Pancreas (tissue), 10 donors: ENCODE data around the gene EMILIN3. TPM values are rescaled to one million over a fixed set of nuclear protein-coding genes. Genes with fewer than 3 reads are reported as not detected.
"Not testable (repeated sequence)": the region's sequence is repeated elsewhere in the genome, so short reads cannot be mapped to it uniquely, and the experiment has no call there.

ENCODE experiments used
- ATAC-seq, 4 donors: fragments of 200-7000 bp; cut with Tn5 transposase; one replicate each; pipeline versions ENCODE4 v1.8.0 to v1.9.1; 2020; ENCODE audit warnings: mild to moderate bottlenecking in 4 of 4, moderate library complexity in 4 of 4
- DNase-seq, 6 donors: peaks; one replicate each; pipeline ENCODE4 v3.0.0-alpha.2; 2020
- FAIRE-seq: peaks from 2 replicates; lab custom pipeline; 2012; peaks lifted over from hg19 to GRCh38; lab: Jason Lieb, UNC
- H3K27ac ChIP-seq, 4 donors: fragments of 200-600 bp; sonication (generic); 1 replicate in 3 of 4; 2 replicates in 1 of 4; pipeline versions ENCODE4 v1.5.0 to v1.8.0; 2020
- H3K27me3 ChIP-seq, 4 donors: fragments of 200-600 bp; one replicate each; pipeline ENCODE4 v1.8.0; 2021
- H3K36me3 ChIP-seq, 3 donors: fragments of 200-600 bp; sonication (generic) in 1 of 3; one replicate each; pipeline versions ENCODE4 v1.5.0 to v1.8.0; 2020 to 2021
- H3K4me1 ChIP-seq, 3 donors: fragments of 200-600 bp; one replicate each; pipeline ENCODE4 v1.8.0; 2021
- H3K4me3 ChIP-seq, 4 donors: fragments of 200-600 bp; sonication (generic) in 2 of 4; one replicate each; pipeline versions ENCODE4 v1.5.0 to v1.8.0; 2020 to 2021
- H3K9me3 ChIP-seq, 4 donors: fragments of 200-600 bp; one replicate each; pipeline ENCODE4 v1.8.0; 2021
- WGBS, 2 donors: extraction: QIAGEN DNeasy Blood & Tissue Kit; methylation state at CpG; one replicate each; pipeline ENCODE4 v1.1.7; 2013; 5-methylcytosine and 5-hydroxymethylcytosine counted together
- intact Hi-C, 3 donors: fragments of 100-400 bp; cut with DNase I; formaldehyde crosslinking; loops; one replicate each; pipeline versions ENCODE4 v1.11.1 to v1.14.2; 2022
- polyA plus RNA-seq, 2 donors: library from polyadenylated mRNA; stranded (reverse); fragments of 200-250 nt; gene quantifications; one replicate each; pipeline ENCODE4 v1.2.3, GENCODE V29; 2013
- total RNA-seq, 6 donors: library from RNA; stranded (reverse); fragmentation: NEBNext Ultra II Directional in 4 of 6; extraction: Animal tissue kit (Norgen Biotek cat#: 25700) in 4 of 6; gene quantifications; one replicate each; pipeline versions ENCODE4 v1.2.1 to v1.2.4, GENCODE V29; 2021 to 2023
- TF ChIP-seq, protein P1 (sequence below), 4 donors: fragments of 200-600 bp; sonication (generic) in 3 of 4; IDR thresholded peaks; one replicate each; pipeline versions ENCODE4 v1.5.0 to v1.8.0; 2021; ENCODE audit warnings: antibody characterized with exemption in 4 of 4
- donor health status: healthy with polysubstance abuse.
- donor health status: DM: no; HTN: no; CAD: no; lungs with moderate emphysema.
- donor health status: DM: no; HTN: no; CAD: no.
- donor health status: control.
- donor health status: control.
- donor health status: Bipolar disorder and iron deficiency.
- donor health status: DM: yes; HTN: yes; CAD: no.
- donor health status: DM: no; HTN: no; CAD: no.
- donor health status: DM: no; HTN: no; CAD: no.
- donor health status: DM: yes; HTN: yes; CAD: no.

Gene EMILIN3
- total and polyA plus RNA-seq, 8 donors = 0.04 to 0.33 (median 0.06) TPM; not detected in 3

DNA sequence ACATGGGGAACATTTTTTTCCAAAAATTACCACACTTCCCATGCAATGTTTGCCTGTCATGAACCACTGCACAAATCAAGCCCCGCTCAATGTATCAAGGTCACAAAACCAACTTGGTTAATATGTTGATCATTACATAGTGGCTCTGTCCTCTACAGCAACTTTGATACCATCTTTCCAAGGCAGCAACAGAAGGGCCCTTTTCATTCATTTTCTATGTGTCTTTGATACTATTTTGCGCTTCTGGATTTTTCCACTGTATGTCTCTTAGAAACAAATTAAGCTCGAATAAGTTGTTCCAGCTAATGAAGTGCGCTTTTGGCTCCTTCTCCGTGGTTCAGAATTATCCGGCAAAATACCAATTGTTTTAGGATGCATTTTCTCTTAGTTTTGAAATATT is 50.6 kb downstream of the EMILIN3 start:
- H3K27ac ChIP-seq = peak overlapping the region in 2 of 4 donors; percentile 69 to 75
- no peak for ATAC-seq
- H3K27me3 ChIP-seq = no peaks in the 10 kb centered on the region
- no peaks in the 10 kb centered on the region for H3K9me3 ChIP-seq
- peaks cover 6 to 19% (median 12%) of the 10 kb centered on the region in 3 donors for H3K4me1 ChIP-seq
- peak overlapping the region in 1 of 4 donors; percentile 80 for H3K4me3 ChIP-seq
- FAIRE-seq = no peak
- TF ChIP-seq, protein P1, sequence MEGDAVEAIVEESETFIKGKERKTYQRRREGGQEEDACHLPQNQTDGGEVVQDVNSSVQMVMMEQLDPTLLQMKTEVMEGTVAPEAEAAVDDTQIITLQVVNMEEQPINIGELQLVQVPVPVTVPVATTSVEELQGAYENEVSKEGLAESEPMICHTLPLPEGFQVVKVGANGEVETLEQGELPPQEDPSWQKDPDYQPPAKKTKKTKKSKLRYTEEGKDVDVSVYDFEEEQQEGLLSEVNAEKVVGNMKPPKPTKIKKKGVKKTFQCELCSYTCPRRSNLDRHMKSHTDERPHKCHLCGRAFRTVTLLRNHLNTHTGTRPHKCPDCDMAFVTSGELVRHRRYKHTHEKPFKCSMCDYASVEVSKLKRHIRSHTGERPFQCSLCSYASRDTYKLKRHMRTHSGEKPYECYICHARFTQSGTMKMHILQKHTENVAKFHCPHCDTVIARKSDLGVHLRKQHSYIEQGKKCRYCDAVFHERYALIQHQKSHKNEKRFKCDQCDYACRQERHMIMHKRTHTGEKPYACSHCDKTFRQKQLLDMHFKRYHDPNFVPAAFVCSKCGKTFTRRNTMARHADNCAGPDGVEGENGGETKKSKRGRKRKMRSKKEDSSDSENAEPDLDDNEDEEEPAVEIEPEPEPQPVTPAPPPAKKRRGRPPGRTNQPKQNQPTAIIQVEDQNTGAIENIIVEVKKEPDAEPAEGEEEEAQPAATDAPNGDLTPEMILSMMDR (IDR thresholded peaks at IDR 0.05) = no peak
- no peak for DNase-seq
- 44 to 46% methylated on average over 6 of the region's 6 CpGs for WGBS, 2 donors
- no peaks in the 10 kb centered on the region for H3K36me3 ChIP-seq
- intact Hi-C loops = no loop called here

DNA sequence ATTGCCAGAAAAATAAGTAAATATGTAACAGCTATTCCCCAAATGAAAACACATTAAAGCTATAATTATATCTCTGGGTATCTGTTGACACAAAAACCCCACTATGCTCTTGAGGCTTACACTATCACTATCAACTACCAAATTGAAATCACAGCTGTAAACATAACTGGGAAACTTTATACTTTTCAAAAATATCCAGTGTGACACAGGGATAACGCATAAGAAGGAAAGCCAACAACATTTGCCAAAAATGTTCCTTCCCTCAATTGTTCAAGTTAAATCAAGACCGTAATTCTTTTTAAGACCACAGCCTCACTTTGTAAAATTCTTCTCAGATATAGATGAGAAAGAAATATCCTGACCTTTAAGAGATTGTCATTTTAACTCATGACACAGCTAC is 52.2 kb downstream of the EMILIN3 start:
- ATAC-seq (no peak), FAIRE-seq (no peak), DNase-seq (no peak)
- H3K27ac ChIP-seq = peak overlapping the region in 1 of 4 donors; percentile 14
- intact Hi-C loops = no loop called here
- H3K9me3 ChIP-seq = no peaks in the 10 kb centered on the region
- 69 to 71% methylated on average over 2 of the region's 2 CpGs for WGBS, 2 donors
- TF ChIP-seq, protein P1 (IDR thresholded peaks at IDR 0.05) = no peak
- H3K27me3 ChIP-seq = no peaks in the 10 kb centered on the region
- H3K36me3 ChIP-seq = no peaks in the 10 kb centered on the region
- no peak overlapping the region for H3K4me3 ChIP-seq
- peaks cover 6 to 19% (median 12%) of the 10 kb centered on the region in 3 donors for H3K4me1 ChIP-seq

DNA sequence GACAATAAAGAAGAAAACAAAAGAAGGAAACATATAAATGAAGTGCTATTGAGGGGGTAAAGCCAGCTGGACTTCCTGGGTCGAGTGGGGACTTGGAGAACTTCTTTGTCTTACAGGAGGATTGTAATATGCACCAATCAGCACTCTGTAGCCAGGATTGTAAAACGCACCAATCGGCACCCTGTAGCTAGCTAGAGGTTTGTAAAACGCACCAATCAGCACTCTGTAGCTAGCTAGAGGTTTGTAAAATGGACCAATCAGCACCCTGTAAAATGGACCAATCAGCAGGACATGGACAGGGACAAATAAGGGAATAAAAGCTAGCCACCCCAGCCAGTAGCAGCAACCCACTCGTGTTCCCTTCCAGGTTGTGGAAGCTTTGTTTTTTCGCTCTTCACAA is 54.6 kb downstream of the EMILIN3 start:
- intact Hi-C loops = not testable (repeated sequence)

More for the DNA sequence above, 54.6 kb downstream of the EMILIN3 start:
- H3K27me3 ChIP-seq, H3K9me3 ChIP-seq, H3K4me3 ChIP-seq, FAIRE-seq, H3K27ac ChIP-seq, DNase-seq, H3K36me3 ChIP-seq, ATAC-seq: not testable (repeated sequence)
- WGBS, 2 donors = 90 to 92% methylated on average over 6 of the region's 6 CpGs
- peaks cover 0 to 21% (median 15%) of the 10 kb centered on the region in 3 donors for H3K4me1 ChIP-seq

Other genes starting within 250 kb of the EMILIN3 start
- gene PLCG1, start 229.3 kb downstream of the EMILIN3 start, total RNA-seq = 10 to 100 TPM in 5 of 6 donors, 1 to 10 TPM in 1; 9.9 to 38.9 (median 18.5) TPM
- 10 to 100 TPM; 40.6 to 41.7 TPM for gene PLCG1, start 229.3 kb downstream of the EMILIN3 start, polyA plus RNA-seq
- 10 to 100 TPM; 10.9 to 17.3 (median 13.9) TPM for gene ZHX3, start 49.1 kb downstream of the EMILIN3 start, total RNA-seq
- gene ZHX3, start 49.1 kb downstream of the EMILIN3 start, polyA plus RNA-seq = 1 to 10 TPM; 7.9 to 8.2 TPM
- gene LPIN3, start 26.0 kb downstream of the EMILIN3 start, total RNA-seq = 10 to 100 TPM in 1 of 6 donors, 1 to 10 TPM in 5; 3.9 to 17.6 (median 7.5) TPM
- gene LPIN3, start 26.0 kb downstream of the EMILIN3 start, polyA plus RNA-seq = 10 to 100 TPM; 31.5 to 47.5 TPM